Naive B cell (primary cell): ENCODE data around the gene RTN4R. TPM values are rescaled to one million over a fixed set of nuclear protein-coding genes. Genes with fewer than 3 reads are reported as not detected.

Experiments used
- ATAC-seq, 2 donors: fragments of 150-1000 bp; cut with Tn5 transposase; 2 replicates each; pipeline ENCODE4 v1.10.0; 2021; ENCODE audit warnings: low read depth in 2 of 2, mild to moderate bottlenecking in 2 of 2, moderate library complexity in 2 of 2
- DNase-seq: peaks from one replicate; pipeline ENCODE4 v3.0.0; 2022
- H3K27ac Mint-ChIP-seq, 6 donors: one replicate each; pipeline ENCODE4 v1.8.0; 2020 to 2022; ENCODE audit warnings: mild to moderate bottlenecking in 6 of 6, mixed read lengths in 6 of 6, moderate library complexity in 5 of 6, inconsistent platforms in 2 of 6
- H3K27me3 Mint-ChIP-seq, 3 donors: one replicate each; pipeline ENCODE4 v1.8.0; 2021 to 2022; ENCODE audit warnings: mixed read lengths in 3 of 3, mild to moderate bottlenecking in 1 of 3
- H3K36me3 Mint-ChIP-seq, 2 donors: one replicate each; pipeline ENCODE4 v1.8.0; 2020 to 2022; ENCODE audit warnings: mixed read lengths in 2 of 2, inconsistent platforms in 1 of 2, mild to moderate bottlenecking in 1 of 2
- H3K4me1 Mint-ChIP-seq, 3 donors: one replicate each; pipeline ENCODE4 v1.8.0; 2020 to 2022; ENCODE audit warnings: mixed read lengths in 3 of 3, inconsistent platforms in 1 of 3, mild to moderate bottlenecking in 1 of 3, moderate library complexity in 1 of 3
- H3K4me3 Mint-ChIP-seq, 8 donors: one replicate each; pipeline ENCODE4 v1.8.0; 2020 to 2022; ENCODE audit warnings: mild to moderate bottlenecking in 8 of 8, mixed read lengths in 8 of 8, moderate library complexity in 8 of 8, inconsistent platforms in 2 of 8
- H3K9me3 Mint-ChIP-seq, 7 donors: one replicate each; pipeline ENCODE4 v1.8.0; 2020 to 2022; ENCODE audit warnings: mixed read lengths in 7 of 7, mild to moderate bottlenecking in 5 of 7, inconsistent platforms in 2 of 7, moderate library complexity in 1 of 7
- polyA plus RNA-seq, 6 donors: library from polyadenylated mRNA; unstranded; fragments of 300-500 nt; fragmentation: Illumina TruSeq; gene quantifications; one replicate each; pipeline ENCODE4 v1.2.3, GENCODE V29; 2021; ENCODE audit warnings: low read depth in 6 of 6

Gene RTN4R
- polyA plus RNA-seq, 6 donors from 2014 or later, result not detected

- Mint-ChIP-seq H3K9me3 (peaks cover 0 to 7% (median 2%) of the 10 kb centered on the region in 7 donors), H3K4me1 (peaks cover 0 to 5% (median 4%) of the 10 kb centered on the region in 3 donors), H3K27ac (peak overlapping the region in 1 of 6 donors; percentile 85), H3K27me3 (peaks cover 0 to 7% (median 5%) of the 10 kb centered on the region in 3 donors), H3K4me3 (no peak overlapping the region), H3K36me3 (no peaks in the 10 kb centered on the region)
- ATAC-seq, result no peak
- no peak for DNase-seq
Measured at GRCh38 chr22:20222764-20223420, 45.2 kb downstream of the RTN4R start.

GRCh38 chr22:20221421-20222340, 46.4 kb downstream of the RTN4R start:
- Mint-ChIP-seq H3K27me3 (peaks cover 0 to 7% (median 5%) of the 10 kb centered on the region in 3 donors), H3K36me3 (no peaks in the 10 kb centered on the region), H3K4me1 (peaks cover 0 to 5% (median 4%) of the 10 kb centered on the region in 3 donors), H3K27ac (peak overlapping the region in 1 of 6 donors; percentile 44), H3K4me3 (no peak overlapping the region), H3K9me3 (peaks cover 0 to 7% (median 2%) of the 10 kb centered on the region in 7 donors)
- no peak for DNase-seq
- no peak for ATAC-seq

GRCh38 chr22:20220629-20221026, 47.5 kb downstream of the RTN4R start:
- ATAC-seq, result no peak
- peaks cover 0 to 7% (median 5%) of the 10 kb centered on the region in 3 donors for H3K27me3 Mint-ChIP-seq
- no peaks in the 10 kb centered on the region for H3K36me3 Mint-ChIP-seq
- H3K9me3 Mint-ChIP-seq, result peaks cover 0 to 7% (median 2%) of the 10 kb centered on the region in 7 donors
- DNase-seq, result no peak
- H3K27ac Mint-ChIP-seq, result no peak overlapping the region
- peaks cover 0 to 5% (median 4%) of the 10 kb centered on the region in 3 donors for H3K4me1 Mint-ChIP-seq
- H3K4me3 Mint-ChIP-seq, result no peak overlapping the region

GRCh38 chr22:20219667-20220628, 48.2 kb downstream of the RTN4R start:
- Mint-ChIP-seq H3K4me3 (no peak overlapping the region), H3K9me3 (peaks cover 0 to 4% (median 2%) of the 10 kb centered on the region in 7 donors), H3K27me3 (peaks cover 0 to 7% (median 5%) of the 10 kb centered on the region in 3 donors), H3K27ac (no peak overlapping the region), H3K4me1 (peaks cover 0 to 4% (median 0%) of the 10 kb centered on the region in 3 donors), H3K36me3 (no peaks in the 10 kb centered on the region)
- no peak for DNase-seq
- no peak for ATAC-seq

- Mint-ChIP-seq H3K27ac (no peak overlapping the region), H3K9me3 (peaks cover 0 to 2% (median 0%) of the 10 kb centered on the region in 7 donors), H3K4me1 (peaks cover 0 to 2% (median 0%) of the 10 kb centered on the region in 3 donors), H3K36me3 (no peaks in the 10 kb centered on the region), H3K4me3 (no peak overlapping the region), H3K27me3 (peaks cover 0 to 7% (median 5%) of the 10 kb centered on the region in 3 donors)
- DNase-seq, result no peak
- ATAC-seq, result no peak
Measured at GRCh38 chr22:20218987-20219386, 49.1 kb downstream of the RTN4R start.

GRCh38 chr22:20218326-20218872, 49.7 kb downstream of the RTN4R start:
- H3K36me3 Mint-ChIP-seq, result no peaks in the 10 kb centered on the region
- H3K4me1 Mint-ChIP-seq, result peaks cover 0 to 2% (median 0%) of the 10 kb centered on the region in 3 donors
- peaks cover 0 to 7% (median 5%) of the 10 kb centered on the region in 3 donors for H3K27me3 Mint-ChIP-seq
- H3K4me3 Mint-ChIP-seq, result no peak overlapping the region
- peak overlapping the region in 1 of 6 donors; percentile 3 for H3K27ac Mint-ChIP-seq
- ATAC-seq (no peak), DNase-seq (no peak)
- peaks cover 0 to 2% (median 0%) of the 10 kb centered on the region in 7 donors for H3K9me3 Mint-ChIP-seq

GRCh38 chr22:20217563-20217962, 50.6 kb downstream of the RTN4R start:
- H3K4me3 Mint-ChIP-seq, result no peak overlapping the region
- no peak overlapping the region for H3K27ac Mint-ChIP-seq
- H3K4me1 Mint-ChIP-seq, result peaks cover 1 to 3% (median 2%) of the 10 kb centered on the region in 3 donors
- peaks cover 0 to 2% (median 0%) of the 10 kb centered on the region in 7 donors for H3K9me3 Mint-ChIP-seq
- ATAC-seq, result no peak
- DNase-seq, result no peak
- no peaks in the 10 kb centered on the region for H3K36me3 Mint-ChIP-seq
- H3K27me3 Mint-ChIP-seq, result peaks cover 0 to 7% (median 5%) of the 10 kb centered on the region in 3 donors

GRCh38 chr22:20216863-20217499, 51.1 kb downstream of the RTN4R start:
- DNase-seq, result no peak
- Mint-ChIP-seq H3K4me3 (no peak overlapping the region), H3K27ac (no peak overlapping the region), H3K4me1 (peaks cover 2 to 8% (median 5%) of the 10 kb centered on the region in 3 donors), H3K27me3 (peaks cover 0 to 7% (median 5%) of the 10 kb centered on the region in 3 donors), H3K9me3 (peaks cover 0 to 2% (median 0%) of the 10 kb centered on the region in 7 donors), H3K36me3 (no peaks in the 10 kb centered on the region)
- no peak for ATAC-seq

GRCh38 chr22:20215742-20216141, 52.4 kb downstream of the RTN4R start:
- H3K27ac Mint-ChIP-seq, result no peak overlapping the region
- no peak for ATAC-seq

GRCh38 chr22:20214853-20215252, 53.3 kb downstream of the RTN4R start:
- Mint-ChIP-seq H3K27ac (peak overlapping the region in 1 of 6 donors; percentile 89), H3K9me3 (peaks cover 0 to 2% (median 0%) of the 10 kb centered on the region in 7 donors), H3K36me3 (no peaks in the 10 kb centered on the region), H3K27me3 (peaks cover 0 to 7% (median 5%) of the 10 kb centered on the region in 3 donors), H3K4me3 (no peak overlapping the region), H3K4me1 (peaks cover 2 to 8% (median 5%) of the 10 kb centered on the region in 3 donors)
- no peak for DNase-seq
- no peak for ATAC-seq

More at GRCh38 chr22:20215742-20216141, 52.4 kb downstream of the RTN4R start:
- no peak for DNase-seq
- Mint-ChIP-seq H3K36me3 (no peaks in the 10 kb centered on the region), H3K4me3 (no peak overlapping the region), H3K4me1 (peaks cover 2 to 8% (median 5%) of the 10 kb centered on the region in 3 donors), H3K27me3 (peaks cover 0 to 7% (median 5%) of the 10 kb centered on the region in 3 donors), H3K9me3 (peaks cover 0 to 2% (median 0%) of the 10 kb centered on the region in 7 donors)

GRCh38 chr22:20213833-20214708, 54.0 kb downstream of the RTN4R start:
- DNase-seq, result peak; percentile 12
- H3K27me3 Mint-ChIP-seq, result peaks cover 0 to 7% (median 5%) of the 10 kb centered on the region in 3 donors
- peaks cover 2 to 8% (median 5%) of the 10 kb centered on the region in 3 donors for H3K4me1 Mint-ChIP-seq
- H3K36me3 Mint-ChIP-seq, result no peaks in the 10 kb centered on the region
- H3K27ac Mint-ChIP-seq, result peak overlapping the region in 1 of 6 donors; percentile 89
- H3K9me3 Mint-ChIP-seq, result no peaks in the 10 kb centered on the region
- no peak overlapping the region for H3K4me3 Mint-ChIP-seq
- peak; percentile 35 to 73 for ATAC-seq
